NCI-H510A (cell line): ENCODE results near the gene NR1H2.
"Not testable (repeated sequence)": the region's sequence is repeated elsewhere in the genome, so short reads cannot be mapped to it uniquely, and the experiment has no call there.

Experiments used
- DNase-seq: peaks from one replicate; lab custom pipeline; 2025; lab: John Stamatoyannopoulos, UW

NR1H2 gene

DNA sequence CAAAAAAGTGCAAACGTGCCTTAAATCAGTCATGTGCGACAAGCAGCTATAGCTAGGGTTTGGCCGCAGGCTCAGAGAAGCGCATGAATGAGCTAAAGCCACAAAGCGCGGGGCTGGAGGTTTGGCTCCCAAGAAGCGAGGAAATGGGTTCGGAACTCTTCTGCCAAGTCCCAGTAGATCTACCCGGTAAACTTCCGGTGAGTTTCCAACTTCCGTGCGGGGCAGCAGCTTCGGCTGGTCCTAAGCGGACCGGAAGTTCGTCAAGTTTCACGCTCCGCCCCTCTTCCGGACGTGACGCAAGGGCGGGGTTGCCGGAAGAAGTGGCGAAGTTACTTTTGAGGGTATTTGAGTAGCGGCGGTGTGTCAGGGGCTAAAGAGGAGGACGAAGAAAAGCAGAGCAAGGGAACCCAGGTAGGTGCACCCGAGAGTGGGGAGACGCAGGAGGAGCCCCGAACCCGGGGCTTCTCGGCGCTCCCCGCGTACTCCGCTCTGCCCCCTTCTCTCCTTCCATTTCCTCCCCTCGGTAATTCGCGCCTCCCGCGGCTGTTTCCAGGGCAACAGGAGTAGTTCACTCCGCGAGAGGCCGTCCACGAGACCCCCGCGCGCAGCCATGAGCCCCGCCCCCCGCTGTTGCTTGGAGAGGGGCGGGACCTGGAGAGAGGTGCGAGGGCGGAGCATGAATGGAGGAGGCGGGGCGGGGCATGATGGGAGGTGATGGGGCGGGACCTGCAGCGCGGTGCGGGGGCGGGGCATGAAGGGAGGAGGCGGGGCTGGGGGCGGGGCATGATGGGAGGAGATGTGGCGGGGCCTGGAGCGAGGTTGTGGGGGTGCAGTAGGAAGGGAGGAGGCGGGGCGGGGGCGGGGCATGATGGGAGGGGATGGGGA is at the start of gene NR1H2:
TSS of gene NR1H2 (plus strand) at position 292 of the 885 bp plus-strand sequence. CDS start 1,149 bp downstream, outside the sequence.
- DNase-seq, result peak; percentile 87

DNA sequence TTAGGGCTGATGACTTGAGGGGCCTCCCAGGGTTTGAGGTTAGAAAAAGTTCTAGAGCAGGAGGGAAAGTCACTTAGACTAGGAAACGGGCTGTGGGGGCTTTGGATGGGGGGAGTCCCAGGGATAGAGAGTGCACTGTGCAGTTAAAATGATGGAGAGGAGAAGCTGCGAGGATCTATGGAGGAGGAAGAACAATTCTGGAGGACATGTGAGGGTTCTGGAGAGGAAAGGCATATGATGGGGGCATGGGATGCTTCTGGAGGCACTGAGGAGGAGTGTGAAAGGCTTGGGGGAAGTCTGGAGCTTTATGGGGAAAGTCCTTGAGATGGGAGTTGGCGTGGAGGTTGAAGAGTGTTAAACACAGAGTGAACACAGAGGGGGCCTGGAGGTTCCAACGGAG is 49.2 kb upstream of the NR1H2 start:
- no peak for DNase-seq

GRCh38 chr19:50327461-50328223 is 48.6 kb upstream of the NR1H2 start:
- DNase-seq, result no peak

DNA sequence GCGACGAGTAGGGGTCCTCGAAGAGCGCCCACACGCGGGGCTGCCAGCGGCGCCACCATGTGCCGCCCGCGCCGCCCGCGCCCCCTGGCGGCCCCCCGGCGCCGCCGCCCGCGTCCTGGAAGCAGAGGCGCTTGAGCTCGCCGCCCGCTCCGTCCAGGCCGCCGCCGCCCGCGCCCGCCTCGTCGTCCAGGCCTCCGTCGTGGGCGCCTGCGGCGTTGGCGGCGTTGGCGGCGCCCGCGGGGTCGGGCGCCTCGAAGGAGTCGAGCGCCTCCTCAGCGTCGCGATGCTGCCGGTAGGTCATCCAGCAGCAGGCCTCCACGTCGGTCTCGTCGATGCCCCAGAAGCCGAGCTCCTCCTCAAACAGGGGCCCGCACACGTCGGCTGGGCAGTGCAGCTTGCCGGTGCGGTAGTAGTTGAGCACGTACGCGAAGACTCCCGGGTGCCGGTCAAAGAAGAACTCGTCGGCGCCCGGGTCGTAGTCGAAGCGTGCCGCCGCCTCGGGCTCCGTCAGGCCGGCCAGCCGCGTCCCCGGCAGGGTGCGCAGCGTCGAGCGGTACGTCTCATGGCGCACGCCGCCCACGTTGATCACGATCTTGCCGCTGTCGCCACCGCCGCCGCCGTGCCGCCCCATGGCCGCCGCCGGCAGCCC is 47.9 kb upstream of the NR1H2 start:
- DNase-seq, result no peak

DNA sequence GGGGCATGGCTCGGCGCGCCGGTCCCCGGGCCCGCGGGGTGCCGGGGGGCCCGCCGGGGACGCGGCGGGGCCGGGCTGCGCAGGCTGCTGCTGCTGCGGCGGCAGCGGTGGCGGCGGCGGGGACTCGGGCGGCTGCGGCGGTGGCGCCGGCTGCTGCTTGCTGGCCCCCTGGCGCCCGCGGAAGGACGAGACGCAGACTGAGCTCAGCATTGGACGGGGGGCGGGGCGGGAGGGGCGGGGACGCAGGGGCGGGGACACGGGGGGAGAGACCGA is 47.4 kb upstream of the NR1H2 start:
- DNase-seq, result no peak

- DNase-seq, result peak; percentile 98
Observed at GRCh38 chr19:50329146-50329925, 46.9 kb upstream of the NR1H2 start, which contains the start of gene KCNC3. KCNC3 (minus strand) TSS chr19:50329377; CDS start chr19:50329082, 295 bp downstream.

DNA sequence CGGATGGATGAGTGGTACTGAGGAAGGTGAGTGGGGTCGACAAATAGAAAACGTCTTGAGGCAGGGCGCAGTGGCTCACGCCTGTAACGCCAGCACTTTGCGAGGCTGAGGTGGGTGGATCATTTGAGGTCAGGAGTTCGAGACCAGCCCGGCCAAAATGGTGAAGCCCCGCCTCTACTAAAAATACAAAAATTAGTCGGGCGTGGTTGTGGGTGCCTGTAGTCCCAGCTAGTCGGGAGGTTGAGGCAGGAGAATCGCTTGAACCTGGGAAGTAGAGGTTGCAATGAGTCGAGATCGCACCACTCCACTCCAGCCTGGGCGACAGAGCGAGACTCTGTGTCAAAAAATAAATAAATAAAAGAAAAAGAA is 46.3 kb upstream of the NR1H2 start:
- DNase-seq, result not testable (repeated sequence)

DNA sequence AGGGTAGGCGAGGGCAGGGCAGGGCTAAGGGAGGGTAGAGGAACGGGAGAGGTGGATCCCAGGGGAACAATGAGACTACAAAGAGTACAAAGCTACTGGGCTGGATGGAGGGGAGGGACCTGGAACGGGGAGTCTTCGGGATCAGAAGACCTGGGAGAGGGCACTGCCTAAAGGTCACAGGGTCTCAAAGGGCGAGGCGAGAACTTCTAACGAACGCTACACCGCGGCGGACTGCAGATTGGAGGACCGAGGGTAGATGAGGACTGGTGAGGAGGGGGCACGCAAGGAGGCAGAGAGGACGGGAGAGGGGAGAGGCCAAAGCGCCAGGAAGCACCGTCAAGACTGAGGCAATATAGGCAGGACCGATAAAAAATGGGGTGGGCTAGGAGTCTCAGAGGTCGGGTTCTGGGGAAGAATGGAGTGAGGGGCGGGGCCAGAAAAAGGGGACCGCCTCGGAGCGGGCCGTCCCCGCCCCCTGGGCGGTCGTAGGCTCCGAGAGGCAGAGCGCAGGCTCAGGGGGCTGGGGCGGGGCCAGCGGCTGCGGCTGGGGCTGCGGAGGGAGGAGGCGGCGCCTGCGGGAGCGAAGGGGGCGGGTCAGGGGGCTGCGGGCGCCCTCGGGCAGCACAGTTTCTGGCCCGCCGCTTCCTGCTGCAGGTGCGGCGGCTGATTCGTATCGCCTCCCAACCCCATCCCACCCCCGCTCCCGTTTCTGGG is 45.7 kb upstream of the NR1H2 start:
- DNase-seq, result peak; percentile 77

GRCh38 chr19:50331221-50331993 is 44.9 kb upstream of the NR1H2 start:
- DNase-seq, result no peak

GRCh38 chr19:50331994-50332243 is 44.3 kb upstream of the NR1H2 start:
- DNase-seq, result no peak

DNA sequence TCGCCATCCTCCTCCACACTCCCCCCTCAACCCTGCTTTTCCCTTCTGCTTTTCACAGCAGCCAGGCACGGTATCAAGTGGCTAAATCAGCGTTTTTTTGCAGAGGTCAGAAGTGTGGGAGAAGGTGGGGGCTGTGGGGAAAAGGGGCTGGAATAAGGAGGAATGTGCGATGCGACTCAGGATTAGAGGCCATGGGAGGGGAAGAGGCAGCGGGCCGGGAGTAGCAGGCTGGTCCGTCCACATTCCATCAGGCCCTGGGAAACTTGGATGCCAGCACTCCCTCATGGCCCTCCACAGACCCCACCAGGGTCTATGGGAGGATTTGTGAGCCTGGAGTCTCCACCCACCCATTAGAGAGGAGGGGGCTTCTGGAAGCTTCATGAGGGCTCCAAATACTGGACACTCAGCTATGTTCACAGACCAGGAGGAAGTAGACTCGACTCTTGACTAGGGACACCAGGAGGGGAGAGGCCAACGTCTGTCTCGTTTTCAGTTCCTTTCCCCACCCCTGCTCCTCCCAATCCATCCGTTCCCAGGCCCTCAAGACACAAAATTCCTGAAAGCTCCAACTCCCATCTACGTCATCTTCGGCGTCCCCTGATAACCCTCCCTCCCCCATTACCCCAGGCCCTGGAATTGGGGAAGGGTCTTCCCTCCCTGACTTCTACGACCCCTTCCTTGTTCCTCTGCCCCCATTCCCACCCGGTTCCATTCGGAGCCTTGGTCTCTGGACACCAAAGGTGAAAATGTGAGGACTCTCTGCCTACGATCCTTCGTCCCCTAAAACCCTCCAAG is 43.8 kb upstream of the NR1H2 start:
- DNase-seq, result no peak

- DNase-seq, result peak; percentile 67
Observed at GRCh38 chr19:50333235-50333736, 43.0 kb upstream of the NR1H2 start.

- DNase-seq, result no peak
Observed at GRCh38 chr19:50333737-50334617, 42.3 kb upstream of the NR1H2 start.

- DNase-seq, result no peak
Observed at GRCh38 chr19:50334741-50335421, 41.4 kb upstream of the NR1H2 start.

DNA sequence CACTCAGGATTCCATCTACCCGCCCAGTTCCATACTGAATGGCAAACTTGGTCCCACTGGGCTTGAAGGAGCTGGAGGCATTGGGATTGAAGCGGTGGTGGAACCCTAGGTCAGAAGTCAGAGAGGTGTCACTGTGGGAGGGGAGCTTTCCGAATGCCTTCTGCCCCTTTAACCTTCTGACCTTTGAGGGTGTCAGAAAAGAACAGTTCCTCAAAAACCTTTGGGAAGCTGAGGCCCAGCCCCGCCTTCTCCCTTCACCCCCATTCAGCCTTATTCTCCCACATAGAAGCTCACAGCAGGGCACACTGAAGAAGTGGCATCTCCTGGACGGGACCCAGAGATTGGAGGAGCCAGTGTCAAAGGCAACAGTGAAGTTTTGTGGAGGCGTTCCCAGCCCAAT is 39.2 kb upstream of the NR1H2 start:
- DNase-seq, result not testable (repeated sequence)

GRCh38 chr19:50340331-50340730 is 35.9 kb upstream of the NR1H2 start:
- DNase-seq, result no peak

DNA sequence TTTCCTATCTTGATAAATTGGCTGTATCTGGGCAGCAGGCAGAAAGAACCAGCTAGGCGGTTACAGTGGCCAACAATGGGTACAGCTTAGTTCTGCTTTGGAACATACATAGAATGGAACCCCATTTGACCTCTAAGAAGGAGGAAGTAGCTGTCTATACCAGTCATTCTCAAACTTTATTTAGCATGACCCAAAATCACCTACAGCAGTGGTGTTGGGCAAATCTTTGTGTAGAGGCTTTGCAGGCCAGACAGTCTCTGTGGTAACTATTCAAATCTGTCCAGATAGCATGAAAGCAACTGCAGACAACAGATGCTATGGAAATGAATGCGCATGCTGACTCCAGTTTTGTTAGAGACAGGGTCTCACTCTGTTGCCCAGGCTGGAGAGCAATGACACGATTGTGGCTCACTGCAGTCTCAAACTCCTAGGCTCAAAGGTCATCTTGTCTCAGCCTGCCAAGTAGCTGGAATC is 35.1 kb upstream of the NR1H2 start:
- no peak for DNase-seq
